Jurkat, Clone E6-1 (cell line): ENCODE data around the gene CDCP1.
A peak's percentile ranks its signal among the peaks of the same experiment; 100 is the strongest.
"Not testable (repeated sequence)": the region's sequence is repeated elsewhere in the genome, so short reads cannot be mapped to it uniquely, and the experiment has no call there.

Experiments used
- DNase-seq: peaks from one replicate; pipeline ENCODE4 v3.0.0-alpha.2; 2011; ENCODE audit warnings: low read depth, low spot score
- H3K4me3 ChIP-seq: 2 replicates; pipeline ENCODE4 v1.5.1; 2011; ENCODE audit warnings: mild to moderate bottlenecking, low read length, control low read depth, moderate library complexity

The CDCP1 gene

DNA sequence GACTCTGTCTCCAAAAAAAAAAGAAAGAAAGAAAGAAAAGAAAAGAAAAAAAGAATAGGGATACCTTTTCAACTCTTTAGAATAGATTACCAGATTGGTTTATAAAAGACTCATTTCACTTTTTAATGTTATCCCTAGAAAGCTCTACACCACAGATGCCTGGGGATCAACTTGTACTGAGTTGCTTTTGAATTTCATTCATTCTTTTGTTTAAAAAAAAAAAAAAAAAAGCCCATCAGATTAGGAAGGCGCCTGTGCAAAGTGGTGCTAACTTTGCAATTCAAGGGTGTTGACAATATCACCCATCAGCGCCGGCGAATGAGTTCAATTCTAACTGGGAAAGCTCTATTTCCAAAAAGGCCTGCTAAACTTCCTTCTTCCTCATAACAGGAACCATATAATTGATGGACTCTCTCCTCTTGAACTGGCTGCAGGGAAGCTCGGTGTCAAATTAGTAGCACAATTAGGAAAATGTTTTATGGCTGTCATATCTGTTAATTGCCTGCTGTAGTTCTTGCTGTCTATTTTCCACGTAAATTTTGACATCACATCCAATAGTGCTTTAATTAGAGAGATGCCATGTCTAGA, 48.8 kb downstream of the CDCP1 start:
- no peak for DNase-seq
- no peak overlapping the region for H3K4me3 ChIP-seq

DNA sequence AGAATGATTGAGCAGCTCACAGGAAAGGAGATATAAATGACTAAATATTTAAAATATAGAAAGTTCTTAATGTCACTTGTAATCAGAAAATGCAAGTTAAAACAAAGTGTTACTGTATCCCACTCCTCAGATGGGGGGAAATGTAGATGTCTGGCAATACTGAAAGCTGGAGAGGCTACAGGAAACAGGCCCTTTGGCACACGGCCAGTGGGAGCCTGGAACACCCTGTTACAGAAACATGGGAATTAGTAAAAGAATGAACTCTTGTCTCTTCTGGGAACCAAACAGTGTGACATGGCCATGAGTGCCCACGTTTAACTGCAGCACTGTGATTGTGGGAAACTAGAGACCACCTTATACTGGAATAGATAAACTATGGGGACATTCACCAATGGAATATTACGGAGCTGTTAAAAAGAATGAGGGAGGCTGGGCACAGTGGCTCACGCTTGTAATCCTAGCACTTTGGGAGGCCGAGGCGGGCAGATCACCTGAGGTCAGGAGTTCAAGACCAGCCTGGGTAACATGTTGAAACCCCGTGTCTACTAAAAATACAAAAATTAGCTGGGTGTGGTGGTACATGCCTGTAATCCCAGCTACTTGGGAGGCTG, 50.2 kb downstream of the CDCP1 start:
- DNase-seq = no peak
- H3K4me3 ChIP-seq = no peak overlapping the region

DNA sequence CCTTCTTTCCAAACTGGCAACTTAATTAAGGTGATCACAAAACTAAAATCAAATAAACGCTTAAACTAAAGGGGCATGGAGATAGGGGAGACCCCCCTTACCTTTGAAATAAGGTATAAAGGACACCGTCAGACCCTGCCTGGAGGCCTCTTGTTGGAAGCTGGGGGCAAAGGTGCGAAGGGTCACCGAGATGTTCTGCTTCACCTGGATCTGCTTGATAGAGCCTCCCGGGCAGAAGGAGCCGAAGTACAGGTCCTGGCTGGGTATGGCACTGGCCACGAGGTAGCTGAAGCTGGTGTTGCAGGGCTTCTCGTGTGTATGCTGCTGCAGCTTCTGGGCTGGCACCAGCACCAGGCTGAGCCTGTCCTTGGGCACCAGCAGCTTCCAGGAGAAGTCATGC, 53.0 kb downstream of the CDCP1 start:
- no peak overlapping the region for H3K4me3 ChIP-seq
- DNase-seq = no peak

DNA sequence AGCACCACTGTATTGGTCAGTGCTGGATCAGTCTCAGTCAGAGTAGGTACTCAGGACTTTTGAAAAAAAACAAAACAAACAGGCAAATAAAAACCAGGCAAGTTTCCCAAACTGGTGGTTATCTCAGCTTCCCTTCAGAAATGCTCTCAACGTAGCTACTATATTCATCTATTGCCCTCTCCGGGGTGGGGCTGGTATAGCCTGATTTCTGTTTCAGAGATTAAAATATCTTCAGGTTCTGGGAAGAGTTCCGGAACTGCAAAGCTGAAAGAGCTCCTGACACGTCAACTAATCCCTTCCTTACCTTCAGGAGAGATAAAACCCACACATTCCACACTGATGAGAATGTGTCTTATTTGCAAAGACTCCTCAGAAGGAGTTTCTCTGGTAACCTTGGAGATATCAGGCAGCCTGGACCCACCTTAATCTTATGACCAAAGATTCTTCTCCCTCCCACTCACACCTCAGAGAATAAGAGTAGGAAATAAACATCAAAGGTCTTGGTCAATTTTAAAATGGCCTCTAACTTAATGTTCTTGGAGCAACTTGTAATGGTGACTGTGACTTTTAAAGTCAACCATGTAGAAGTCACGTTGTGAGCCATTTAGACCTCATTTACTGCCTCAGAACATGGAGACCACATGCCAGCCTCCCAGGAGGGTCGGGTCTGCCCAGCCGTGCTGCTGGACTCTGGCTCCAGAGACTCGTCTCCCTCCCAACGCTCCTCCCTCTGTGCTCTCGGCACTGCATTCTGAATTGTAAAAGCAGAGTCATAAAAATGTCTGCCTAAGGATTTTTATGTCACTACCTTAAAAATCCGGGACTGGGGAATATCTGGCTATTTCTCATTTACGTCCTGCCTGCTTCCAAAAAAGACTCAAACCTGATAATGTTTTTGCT, 53.8 kb downstream of the CDCP1 start:
- no peak overlapping the region for H3K4me3 ChIP-seq
- DNase-seq = no peak

DNA sequence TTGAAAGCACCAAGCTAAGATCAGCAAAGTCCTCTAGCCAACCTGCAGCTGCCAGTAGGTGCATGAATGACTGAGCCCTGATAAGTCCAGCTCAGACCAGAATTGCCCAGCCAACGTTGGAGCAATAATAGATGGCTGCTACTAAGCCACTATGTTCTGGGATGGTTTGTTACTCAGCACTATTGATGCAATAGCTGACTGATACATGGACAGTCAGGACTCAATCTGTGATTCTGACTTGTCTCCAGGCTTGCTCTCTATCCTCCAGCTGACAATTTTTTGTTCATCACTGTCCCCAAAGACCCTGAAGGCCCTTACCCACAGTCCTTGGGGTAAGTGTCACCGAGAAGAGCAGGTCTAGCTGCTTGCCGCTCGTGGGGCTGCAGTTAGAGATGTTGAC, 55.3 kb downstream of the CDCP1 start:
- no peak for DNase-seq
- no peak overlapping the region for H3K4me3 ChIP-seq

DNA sequence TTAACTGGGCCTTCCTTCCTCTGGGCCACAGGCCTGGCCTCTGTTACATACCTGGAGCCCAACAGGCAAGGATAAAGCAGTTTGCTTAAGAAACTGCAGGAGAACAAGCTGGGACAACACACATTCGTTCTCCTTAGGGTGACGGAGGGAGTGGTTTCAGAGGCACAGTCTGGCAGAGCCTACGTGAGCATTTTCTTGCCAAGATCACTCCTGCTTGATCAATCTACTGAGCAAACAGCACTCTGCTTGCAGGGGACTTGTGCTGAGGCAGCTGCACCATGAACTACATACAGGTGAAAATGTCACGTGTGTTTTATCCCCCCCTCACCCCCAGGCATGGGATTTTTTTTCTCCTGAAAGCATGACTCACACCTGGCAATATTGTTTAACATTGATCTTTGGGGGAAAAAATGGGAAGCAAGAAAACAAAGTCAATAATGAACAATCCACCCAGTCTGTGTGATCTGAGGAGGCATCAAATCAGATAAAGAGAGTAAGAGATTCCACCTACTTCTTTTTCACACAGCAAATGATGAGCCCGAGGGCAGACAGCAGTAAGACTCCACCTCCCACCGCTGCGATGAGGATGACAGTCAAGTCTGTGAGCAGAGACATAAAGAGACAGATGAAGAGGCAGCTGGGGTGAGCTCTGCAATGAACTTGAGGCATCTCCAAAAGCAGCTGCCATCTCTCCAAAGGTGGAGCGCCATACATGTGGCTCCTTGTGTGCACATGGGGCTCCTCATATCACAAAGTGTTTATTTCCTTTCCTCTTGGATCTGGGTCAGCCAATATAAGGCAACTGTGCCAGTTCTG, 57.4 kb downstream of the CDCP1 start:
- no peak overlapping the region for H3K4me3 ChIP-seq
- no peak for DNase-seq

DNA sequence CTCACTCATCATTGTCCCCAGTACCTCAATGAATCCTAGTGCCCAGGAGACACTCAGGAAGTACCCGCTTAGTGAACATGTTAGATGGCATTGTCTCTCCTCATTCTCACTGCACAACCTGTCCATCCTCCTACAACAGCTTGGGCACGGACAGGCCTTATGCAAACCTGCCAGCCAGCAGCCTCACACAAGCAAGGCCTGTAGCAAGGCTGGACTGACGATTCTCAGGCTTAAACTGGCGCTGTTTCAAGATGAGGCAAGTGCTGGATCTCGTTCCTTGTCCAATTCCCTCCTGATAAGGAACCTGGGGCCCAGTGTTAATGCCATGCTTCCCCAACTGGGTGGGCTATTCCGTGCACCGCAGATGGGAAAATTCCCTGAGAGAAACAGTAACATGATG, 59.0 kb downstream of the CDCP1 start:
- DNase-seq = no peak
- H3K4me3 ChIP-seq = no peak overlapping the region

DNA sequence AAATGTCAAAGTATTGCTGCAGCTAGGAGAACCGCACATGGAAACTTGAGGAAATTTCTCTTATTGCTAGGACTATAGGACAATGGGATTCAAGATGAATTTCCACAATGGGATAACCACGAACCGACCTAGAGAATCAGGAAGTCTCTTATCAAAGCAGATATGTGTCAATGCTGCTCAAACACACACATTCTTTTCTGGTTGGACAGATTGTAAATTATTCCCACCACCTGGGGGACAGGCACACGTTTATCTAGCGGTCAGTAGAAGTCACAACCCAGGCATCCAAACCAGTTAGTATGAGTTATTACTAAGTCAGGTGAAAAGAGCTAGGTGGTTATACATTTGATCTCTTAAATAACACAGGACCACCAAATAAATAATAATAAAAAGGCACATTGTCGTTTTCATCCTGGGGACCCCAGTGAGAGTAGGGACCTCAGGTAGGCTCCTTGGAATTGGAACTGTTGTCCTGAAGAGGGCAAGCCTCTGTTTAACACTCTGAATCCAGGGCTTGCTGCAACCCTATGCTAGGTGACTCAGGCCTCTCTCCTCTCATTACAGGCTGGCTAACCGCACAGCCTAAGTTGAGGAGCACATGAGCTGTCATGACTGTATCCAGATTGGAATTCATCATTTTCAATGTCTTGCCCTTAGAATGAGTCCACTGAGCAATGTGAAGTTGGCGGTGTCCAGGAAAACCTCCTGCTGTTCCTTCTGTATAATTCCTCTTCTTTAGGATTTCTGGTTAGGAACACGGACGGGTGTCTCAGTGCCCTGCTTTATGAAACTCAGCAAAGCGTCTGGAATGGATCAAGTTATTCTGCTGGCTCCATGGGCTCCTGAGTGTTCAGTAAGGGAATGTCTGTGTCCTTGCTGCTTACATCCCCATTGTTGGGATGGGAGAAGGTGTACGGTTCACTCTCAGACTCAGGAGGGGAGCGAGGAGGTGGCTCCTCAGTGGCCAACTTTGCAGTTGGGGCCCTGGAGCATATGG, 61.1 kb downstream of the CDCP1 start:
- H3K4me3 ChIP-seq = no peak overlapping the region
- no peak for DNase-seq

DNA sequence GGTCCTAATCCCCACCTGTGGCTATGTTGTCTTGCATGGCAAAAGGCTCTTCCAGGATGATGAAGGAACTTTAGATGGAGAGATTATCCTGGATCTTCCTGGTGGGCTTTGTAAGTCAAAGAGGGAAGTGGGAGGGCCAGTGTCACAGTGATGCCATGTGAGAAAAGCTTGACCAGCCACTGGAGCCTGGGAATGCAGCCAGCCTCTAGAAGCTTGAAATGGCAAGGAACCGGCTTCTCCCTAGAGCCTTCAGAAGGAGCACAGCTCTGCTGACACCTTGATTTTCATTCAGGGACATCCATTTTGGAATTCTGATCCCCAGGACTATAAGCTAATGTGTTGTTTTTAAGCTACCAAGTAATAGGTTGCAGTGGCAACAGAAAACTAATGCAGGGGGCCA, 61.8 kb downstream of the CDCP1 start:
- DNase-seq = no peak
- no peak overlapping the region for H3K4me3 ChIP-seq

DNA sequence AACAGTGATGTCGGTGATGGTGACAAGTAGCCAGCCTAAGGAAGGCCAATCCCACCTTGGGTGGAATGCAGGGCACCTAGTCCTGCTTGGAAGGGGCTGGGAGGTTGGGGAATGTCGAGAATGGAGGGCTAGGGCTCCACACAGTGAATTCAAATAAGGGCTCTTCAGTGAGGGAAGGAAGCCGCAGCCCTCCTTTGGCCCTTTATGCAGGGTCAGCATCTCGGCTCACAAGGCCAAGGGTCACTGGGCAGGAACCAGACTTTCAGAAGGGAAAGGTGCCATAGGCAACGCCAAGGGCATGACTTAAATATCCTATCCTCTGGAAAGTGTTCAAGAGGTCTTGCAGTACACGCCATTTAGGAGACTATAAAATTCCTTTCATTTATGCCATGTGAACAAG, 63.2 kb downstream of the CDCP1 start:
- no peak for DNase-seq

DNA sequence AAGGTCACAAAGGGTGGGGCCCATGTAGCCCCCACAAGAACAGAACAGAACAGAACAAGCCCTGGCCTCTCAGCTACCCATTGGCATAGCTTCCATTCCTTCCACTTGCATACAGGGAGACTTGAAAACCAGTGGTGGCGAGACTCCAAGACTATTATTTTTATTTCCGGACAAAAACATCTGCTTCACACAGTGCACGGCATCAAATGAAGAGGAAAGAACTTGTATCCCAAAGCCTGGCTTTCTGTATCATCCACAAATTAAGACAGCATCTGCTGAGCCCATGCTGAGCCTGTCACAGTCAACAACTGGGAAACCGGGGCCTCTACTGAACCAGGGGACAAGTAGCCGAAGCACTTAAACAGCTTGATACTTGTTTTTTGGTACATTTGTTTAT, 64.0 kb downstream of the CDCP1 start:
- DNase-seq = no peak
- no peak overlapping the region for H3K4me3 ChIP-seq

More for the DNA sequence above, 63.2 kb downstream of the CDCP1 start:
- H3K4me3 ChIP-seq = no peak overlapping the region

DNA sequence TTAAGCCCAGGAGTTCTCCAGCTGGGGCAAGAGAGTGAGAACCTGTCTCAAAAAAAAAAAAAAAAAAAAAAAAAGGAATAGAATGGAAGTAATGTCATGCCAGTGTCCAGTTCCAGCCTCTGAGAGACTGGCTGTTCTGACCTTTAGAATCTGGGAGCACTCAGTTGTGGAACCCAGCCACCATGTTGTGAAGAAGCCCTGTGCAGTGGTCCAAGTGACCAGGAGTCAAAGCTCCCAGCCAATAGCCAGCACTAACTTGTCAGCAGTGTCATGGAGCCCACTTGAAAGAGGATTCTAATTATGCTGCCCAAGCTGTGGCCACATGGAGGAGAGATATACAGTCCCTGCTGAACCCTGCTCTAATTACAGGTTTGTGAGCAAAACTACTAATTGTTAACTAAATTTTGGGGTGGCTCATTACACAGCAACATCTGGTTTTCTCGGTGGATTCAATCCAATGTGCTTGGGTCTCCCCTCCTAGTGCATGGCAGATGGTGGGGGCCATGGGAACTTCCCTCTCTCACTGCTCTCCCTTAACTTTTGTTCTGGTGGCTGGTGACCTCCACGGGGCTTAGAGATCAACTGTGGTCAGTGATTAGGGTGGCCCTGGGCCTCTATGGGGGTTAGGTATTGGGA, 64.6 kb downstream of the CDCP1 start:
- no peak for DNase-seq
- no peak overlapping the region for H3K4me3 ChIP-seq

DNA sequence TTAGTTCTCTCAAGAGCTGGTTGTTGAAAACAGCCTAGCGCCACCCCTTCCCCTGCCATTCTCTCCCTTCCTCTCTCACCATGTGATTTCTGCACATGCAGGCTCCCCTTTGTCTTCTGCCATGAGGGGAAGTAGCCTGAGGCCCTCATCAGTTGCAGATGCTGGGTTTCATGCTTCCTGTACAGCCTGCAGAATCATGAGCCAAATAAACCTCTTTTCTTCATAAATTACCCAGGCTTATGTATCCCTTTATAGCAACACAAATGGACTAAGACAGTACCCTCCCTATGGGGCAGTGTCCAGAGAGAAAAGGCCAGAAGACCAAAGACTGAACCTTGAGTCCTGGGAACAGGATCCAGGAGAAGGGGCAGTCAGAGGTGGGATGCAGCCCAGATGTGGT, 65.4 kb downstream of the CDCP1 start:
- no peak overlapping the region for H3K4me3 ChIP-seq
- no peak for DNase-seq

DNA sequence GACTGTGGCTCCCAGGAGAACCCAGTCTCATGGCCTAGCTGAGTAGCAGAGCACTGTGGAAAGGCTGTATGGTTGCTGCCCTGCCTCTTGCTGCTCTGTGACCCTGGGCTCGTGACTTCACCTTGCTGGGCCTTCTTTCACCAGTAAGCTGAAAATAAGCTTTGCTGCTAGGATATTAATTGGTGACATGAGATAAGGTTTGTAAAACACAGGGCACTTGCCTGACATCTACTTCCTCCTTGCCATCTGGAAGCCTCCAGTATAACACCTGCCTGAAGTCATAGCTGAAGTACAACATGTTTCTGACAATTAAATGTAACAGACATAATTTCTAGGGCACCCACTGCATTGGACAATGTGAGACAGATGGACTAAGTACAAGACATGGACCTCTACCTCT, 66.5 kb downstream of the CDCP1 start:
- no peak overlapping the region for H3K4me3 ChIP-seq
- DNase-seq = no peak

DNA sequence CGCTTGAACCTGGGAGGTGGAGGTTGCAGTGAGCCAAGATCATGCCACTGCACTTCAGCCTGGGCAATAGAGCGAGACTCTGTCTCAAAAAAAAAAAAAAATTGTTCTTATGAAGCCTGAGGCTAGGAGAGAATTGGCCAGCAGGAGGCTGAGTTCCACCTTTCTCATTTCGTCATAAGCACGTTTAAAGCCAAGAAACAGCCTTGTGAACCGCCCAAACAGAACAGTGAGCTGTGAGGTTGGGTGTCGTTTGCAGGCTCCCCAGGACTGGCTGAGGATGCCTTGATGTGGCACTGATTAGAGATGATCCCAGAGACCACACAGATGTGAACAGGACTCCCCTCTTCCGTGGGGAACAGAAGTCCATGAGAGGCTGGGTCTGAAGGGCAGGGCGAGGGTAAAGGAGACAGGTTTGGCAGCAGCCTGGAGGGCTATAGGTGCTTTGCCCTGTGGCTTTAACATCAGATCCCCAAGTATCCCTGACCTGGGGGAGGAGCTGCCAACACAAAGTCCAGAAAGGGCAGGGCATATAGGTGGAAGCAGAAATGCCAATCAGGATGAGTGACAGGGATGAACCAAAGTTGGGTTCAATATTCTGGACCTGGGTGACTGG, 67.2 kb downstream of the CDCP1 start:
- no peak overlapping the region for H3K4me3 ChIP-seq
- peak; percentile 44 for DNase-seq

DNA sequence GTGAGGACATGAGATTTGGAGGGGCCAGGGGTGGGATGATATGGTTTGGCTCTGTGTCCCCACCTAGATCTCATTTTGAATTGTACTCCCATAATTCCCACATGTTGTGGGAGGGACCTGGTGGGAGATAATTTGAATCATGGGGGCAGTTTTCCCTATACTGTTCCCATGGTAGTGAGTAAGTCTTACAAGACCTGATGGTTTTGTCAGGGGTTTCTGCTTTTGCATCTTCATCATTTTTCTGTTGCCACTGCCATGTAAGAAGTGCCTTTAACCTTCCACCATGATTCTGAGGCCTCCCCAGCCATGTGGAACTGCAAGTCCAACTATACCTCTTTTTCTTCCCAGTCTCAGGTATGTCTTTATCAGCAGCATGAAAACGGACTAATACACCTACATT, 67.9 kb downstream of the CDCP1 start:
- not testable (repeated sequence) for DNase-seq

DNA sequence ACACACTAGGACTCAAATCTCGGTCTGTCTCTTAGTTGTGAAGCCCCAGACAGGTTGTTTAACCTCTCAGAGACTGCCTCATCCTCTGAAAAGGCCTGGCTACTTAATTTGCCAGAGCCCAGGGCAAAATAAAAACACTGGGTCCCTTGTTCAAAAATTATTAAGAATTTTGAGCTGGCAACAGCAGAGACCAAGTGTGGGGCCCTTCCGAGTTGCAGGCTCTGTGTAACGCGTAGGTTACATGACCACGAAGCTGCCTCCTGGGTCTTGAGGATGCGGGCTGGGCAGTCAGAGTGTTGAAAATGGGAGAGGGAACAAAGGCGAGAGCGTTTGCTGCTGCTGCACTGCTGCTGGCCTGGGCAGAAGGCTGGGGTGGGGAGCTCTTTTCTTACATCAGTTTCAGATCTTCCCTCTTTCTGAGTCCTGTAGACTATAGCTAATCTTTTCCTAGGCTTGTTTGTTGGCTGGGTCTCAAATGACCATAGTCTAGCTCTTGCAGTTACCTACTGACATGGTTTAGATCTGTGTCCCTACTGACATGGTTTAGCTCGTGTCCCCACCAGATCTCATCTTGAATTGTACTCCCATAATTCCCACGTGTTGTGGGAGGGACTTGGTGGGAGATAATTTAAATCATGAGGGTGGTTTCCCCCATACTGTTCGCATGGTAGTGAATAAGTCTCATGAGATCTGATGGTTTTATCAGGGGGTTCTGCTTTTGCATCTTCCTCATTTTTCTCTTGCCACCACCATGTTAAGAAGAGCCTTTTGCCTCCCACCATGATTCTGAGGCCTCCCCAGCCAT, 70.2 kb downstream of the CDCP1 start:
- no peak overlapping the region for H3K4me3 ChIP-seq
- DNase-seq = no peak

More for the DNA sequence above, 67.9 kb downstream of the CDCP1 start:
- not testable (repeated sequence) for H3K4me3 ChIP-seq
